MG63 (cell line): Measurements from ENCODE around the gene CCDC57. TPM values are rescaled to one million over a fixed set of nuclear protein-coding genes. Genes with fewer than 3 reads are reported as not detected.

Experiments
- DNase-seq: peaks from one replicate; pipeline ENCODE4 v3.0.0-alpha.2; 2020
- H3K27me3 ChIP-seq: fragments of 250-450 bp; sonication (Bioruptor Pico); 2 replicates; pipeline ENCODE4 v1.5.1; 2020; ENCODE audit warnings: mild to moderate bottlenecking, moderate library complexity
- H3K36me3 ChIP-seq: fragments of 250-450 bp; sonication (Bioruptor Pico); 2 replicates; pipeline ENCODE4 v1.5.1; 2020; ENCODE audit warnings: mild to moderate bottlenecking, moderate library complexity
- H3K4me3 ChIP-seq: fragments of 250-450 bp; sonication (Bioruptor Pico); 2 replicates; pipeline ENCODE4 v1.5.1; 2020; ENCODE audit warnings: mild to moderate bottlenecking, moderate library complexity
- H3K9me3 ChIP-seq: fragments of 250-450 bp; sonication (Bioruptor Pico); 2 replicates; pipeline ENCODE4 v1.5.1; 2020; ENCODE audit warnings: mild to moderate bottlenecking, moderate library complexity
- total RNA-seq: library from RNA; depleted of rRNA; stranded (reverse); fragments of >200 nt; shearing (Covaris generic); gene quantifications from 2 replicates; pipeline ENCODE4 v1.2.3, GENCODE V29; 2014; ENCODE audit warnings: low replicate concordance

Gene CCDC57
- total RNA-seq, 1 experiment from 2014 or later, result 8.2 TPM

GRCh38 chr17:82248815-82249674, 36.4 kb upstream of the CCDC57 start:
- Histone ChIP-seq H3K27me3 (no peaks in the 10 kb centered on the region), H3K9me3 (no peaks in the 10 kb centered on the region), H3K4me3 (no peak overlapping the region), H3K36me3 (peaks cover 95% of the 10 kb centered on the region)
- DNase-seq, result no peak

GRCh38 chr17:82247856-82248671, 35.4 kb upstream of the CCDC57 start:
- H3K4me3 ChIP-seq, result no peak overlapping the region
- H3K36me3 ChIP-seq, result peaks cover 100% of the 10 kb centered on the region
- H3K27me3 ChIP-seq, result no peaks in the 10 kb centered on the region
- DNase-seq, result no peak
- H3K9me3 ChIP-seq, result no peaks in the 10 kb centered on the region

- peaks cover 100% of the 10 kb centered on the region for H3K36me3 ChIP-seq
Measured at GRCh38 chr17:82247182-82247823, 34.7 kb upstream of the CCDC57 start.

GRCh38 chr17:82246365-82247181, 33.9 kb upstream of the CCDC57 start:
- no peak for DNase-seq
- no peak overlapping the region for H3K4me3 ChIP-seq
- no peaks in the 10 kb centered on the region for H3K9me3 ChIP-seq
- H3K27me3 ChIP-seq, result no peaks in the 10 kb centered on the region
- H3K36me3 ChIP-seq, result peaks cover 97% of the 10 kb centered on the region

More at GRCh38 chr17:82247182-82247823, 34.7 kb upstream of the CCDC57 start:
- DNase-seq, result no peak
- Histone ChIP-seq H3K27me3 (no peaks in the 10 kb centered on the region), H3K9me3 (no peaks in the 10 kb centered on the region), H3K4me3 (no peak overlapping the region)

GRCh38 chr17:82246040-82246364, 33.4 kb upstream of the CCDC57 start:
- Histone ChIP-seq H3K9me3 (no peaks in the 10 kb centered on the region), H3K4me3 (no peak overlapping the region), H3K27me3 (no peaks in the 10 kb centered on the region), H3K36me3 (peaks cover 97% of the 10 kb centered on the region)
- no peak for DNase-seq

- H3K9me3 ChIP-seq, result no peaks in the 10 kb centered on the region
- H3K36me3 ChIP-seq, result peaks cover 96% of the 10 kb centered on the region
- no peak overlapping the region for H3K4me3 ChIP-seq
- H3K27me3 ChIP-seq, result no peaks in the 10 kb centered on the region
- no peak for DNase-seq
Measured at GRCh38 chr17:82245134-82246039, 32.7 kb upstream of the CCDC57 start.

GRCh38 chr17:82244413-82245133, 31.9 kb upstream of the CCDC57 start:
- Histone ChIP-seq H3K4me3 (no peak overlapping the region), H3K36me3 (peaks cover 96% of the 10 kb centered on the region), H3K27me3 (no peaks in the 10 kb centered on the region), H3K9me3 (no peaks in the 10 kb centered on the region)
- DNase-seq, result no peak

GRCh38 chr17:82243648-82244412, 31.2 kb upstream of the CCDC57 start:
- Histone ChIP-seq H3K36me3 (peaks cover 94% of the 10 kb centered on the region), H3K27me3 (no peaks in the 10 kb centered on the region), H3K4me3 (no peak overlapping the region), H3K9me3 (no peaks in the 10 kb centered on the region)
- DNase-seq, result no peak

GRCh38 chr17:82242977-82243647, 30.5 kb upstream of the CCDC57 start:
- Histone ChIP-seq H3K9me3 (no peaks in the 10 kb centered on the region), H3K4me3 (no peak overlapping the region), H3K36me3 (peaks cover 94% of the 10 kb centered on the region), H3K27me3 (no peaks in the 10 kb centered on the region)
- DNase-seq, result peak; percentile 86

- DNase-seq, result no peak
- H3K36me3 ChIP-seq, result peaks cover 94% of the 10 kb centered on the region
- no peaks in the 10 kb centered on the region for H3K9me3 ChIP-seq
- no peaks in the 10 kb centered on the region for H3K27me3 ChIP-seq
- no peak overlapping the region for H3K4me3 ChIP-seq
Measured at GRCh38 chr17:82242698-82242976, 30.0 kb upstream of the CCDC57 start.

- no peaks in the 10 kb centered on the region for H3K9me3 ChIP-seq
Measured at GRCh38 chr17:82241926-82242697, 29.5 kb upstream of the CCDC57 start.

GRCh38 chr17:82241183-82241925, 28.7 kb upstream of the CCDC57 start:
- no peak overlapping the region for H3K4me3 ChIP-seq
- peak; percentile 92 for DNase-seq

More at GRCh38 chr17:82241926-82242697, 29.5 kb upstream of the CCDC57 start:
- no peak for DNase-seq
- no peak overlapping the region for H3K4me3 ChIP-seq
- no peaks in the 10 kb centered on the region for H3K27me3 ChIP-seq
- peaks cover 94% of the 10 kb centered on the region for H3K36me3 ChIP-seq

More at GRCh38 chr17:82241183-82241925, 28.7 kb upstream of the CCDC57 start:
- Histone ChIP-seq H3K9me3 (no peaks in the 10 kb centered on the region), H3K27me3 (no peaks in the 10 kb centered on the region), H3K36me3 (peaks cover 94% of the 10 kb centered on the region)
